H1 (cell line): ENCODE results near the gene IQCF5. TPM values are rescaled to one million over a fixed set of nuclear protein-coding genes. Genes with fewer than 3 reads are reported as not detected.

Experiments
- CTCF ChIA-PET: fragments of 300-600 bp; sonication (Branson Sonifier 250); formaldehyde crosslinking; loops from one replicate; lab custom pipeline; 2021; ENCODE audit not compliant: partially characterized antibody; lab: Charles Lee
- POLR2A ChIA-PET: fragments of 300-600 bp; sonication (Branson Sonifier 250); formaldehyde crosslinking; loops from one replicate; lab custom pipeline; 2021; ENCODE audit warnings: inconsistent platforms; ENCODE audit not compliant: partially characterized antibody; lab: Charles Lee
- DNase-seq, 2 experiments: peaks; one replicate each; pipeline versions ENCODE4 v3.0.0 to v3.0.0-alpha.2; 2010 to 2022; ENCODE audit warnings: low spot score in 2 of 2, low read depth in 1 of 2, mixed read lengths in 1 of 2
- FAIRE-seq: peaks from 2 replicates; lab custom pipeline; 2011; peaks lifted over from hg19 to GRCh38; lab: Jason Lieb, UNC
- H2AFZ ChIP-seq: 2 replicates; pipeline ENCODE4 v1.8.1; 2012; ENCODE audit warnings: low read length, inconsistent platforms
- H2AK5ac ChIP-seq: 2 replicates; pipeline ENCODE4 v1.6.1; 2013; ENCODE audit warnings: low read depth, low read length
- H2BK120ac ChIP-seq: replicated peaks from 2 replicates; pipeline ENCODE3; 2013; ENCODE audit warnings: low read depth, low read length, inconsistent platforms
- H2BK12ac ChIP-seq: 2 replicates; pipeline ENCODE4 v1.6.1; 2013; ENCODE audit warnings: low read depth, low read length
- H2BK15ac ChIP-seq: 2 replicates; pipeline ENCODE4 v1.6.1; 2013; ENCODE audit warnings: low read length
- H2BK20ac ChIP-seq: 2 replicates; pipeline ENCODE4 v1.6.1; 2013; ENCODE audit warnings: low read length
- H2BK5ac ChIP-seq: 2 replicates; pipeline ENCODE4 v1.6.1; 2013; ENCODE audit warnings: low read depth, low read length
- H3K14ac ChIP-seq: 2 replicates; pipeline ENCODE4 v1.6.1; 2013; ENCODE audit warnings: inconsistent platforms; ENCODE audit not compliant: insufficient read length
- H3K18ac ChIP-seq: 2 replicates; pipeline ENCODE4 v1.6.1; 2013; ENCODE audit warnings: low read length; ENCODE audit errors: extremely low read depth
- H3K23ac ChIP-seq: 2 replicates; pipeline ENCODE4 v1.6.1; 2013; ENCODE audit warnings: inconsistent platforms; ENCODE audit not compliant: insufficient read length
- H3K23me2 ChIP-seq: 2 replicates; pipeline ENCODE4 v1.6.1; 2013; ENCODE audit warnings: low read depth, low read length
- H3K27ac ChIP-seq: 2 replicates; pipeline ENCODE4 v1.6.1; 2011; ENCODE audit warnings: low read depth, low read length, inconsistent platforms
- H3K27me3 ChIP-seq, 4 experiments: replicated peaks in 1 of 4; 1 replicate in 1 of 4; 2 replicates in 3 of 4; pipeline versions ENCODE4 v1.6.1 to v1.8.1; 2011 to 2013; ENCODE audit warnings: low read length in 3 of 4, mild to moderate bottlenecking in 3 of 4, inconsistent platforms in 2 of 4, mixed read lengths in 2 of 4, moderate library complexity in 1 of 4; ENCODE audit not compliant: control insufficient read depth in 3 of 4, insufficient read depth in 3 of 4; ENCODE audit errors: extremely low read depth in 1 of 4
- H3K36me3 ChIP-seq, 4 experiments: 2 replicates each; pipeline versions ENCODE4 v1.6.1 to v1.8.1; 2011 to 2013; ENCODE audit warnings: mild to moderate bottlenecking in 4 of 4, low read length in 3 of 4, moderate library complexity in 2 of 4, control low read depth in 1 of 4, inconsistent platforms in 1 of 4; ENCODE audit not compliant: insufficient read depth in 4 of 4, control insufficient read depth in 2 of 4
- H3K4ac ChIP-seq: replicated peaks from 2 replicates; pipeline ENCODE3; 2013; ENCODE audit warnings: low read length, low read depth, mixed read lengths, inconsistent platforms; ENCODE audit not compliant: insufficient read length
- H3K4me1 ChIP-seq, 4 experiments: replicated peaks in 1 of 4; 1 replicate in 1 of 4; 2 replicates in 3 of 4; pipeline versions ENCODE4 v1.6.1 to v1.8.1; 2011 to 2013; ENCODE audit warnings: low read length in 3 of 4, inconsistent platforms in 2 of 4, mixed read lengths in 1 of 4; ENCODE audit not compliant: insufficient read depth in 4 of 4, control insufficient read depth in 3 of 4
- H3K4me2 ChIP-seq, 2 experiments: 2 replicates each; pipeline versions ENCODE4 v1.6.1 to v1.8.1; 2011 to 2013; ENCODE audit warnings: low read depth in 2 of 2, low read length in 2 of 2, control low read depth in 1 of 2, inconsistent platforms in 1 of 2, mild to moderate bottlenecking in 1 of 2; ENCODE audit not compliant: insufficient read depth in 1 of 2
- H3K4me3 ChIP-seq, 4 experiments: fragments of 200-600, 300-600 bp in 1 of 4; sonication (generic), shearing (Covaris generic), sonication (Bioruptor Twin) in 1 of 4; 2 replicates each; pipeline versions ENCODE4 v1.5.1 to v1.8.1; 2011 to 2016; ENCODE audit warnings: low read length in 4 of 4, low read depth in 3 of 4, control low read depth in 2 of 4, inconsistent platforms in 2 of 4, mild to moderate bottlenecking in 2 of 4, mixed read lengths in 1 of 4, moderate library complexity in 1 of 4; ENCODE audit not compliant: insufficient read depth in 2 of 4; ENCODE audit errors: extremely low read depth in 1 of 4
- H3K56ac ChIP-seq: replicated peaks from 2 replicates; pipeline ENCODE3; 2013; ENCODE audit warnings: low read depth, mild to moderate bottlenecking, mixed read lengths, low read length, inconsistent platforms; ENCODE audit not compliant: insufficient read length
- H3K79me1 ChIP-seq: 2 replicates; pipeline ENCODE4 v1.6.1; 2013; ENCODE audit warnings: low read depth, low read length, control low read depth
- H3K79me2 ChIP-seq, 2 experiments: 2 replicates each; pipeline versions ENCODE4 v1.6.1 to v1.8.1; 2012 to 2013; ENCODE audit warnings: low read length in 2 of 2, mild to moderate bottlenecking in 2 of 2, inconsistent platforms in 1 of 2; ENCODE audit not compliant: insufficient read depth in 2 of 2, control insufficient read depth in 1 of 2
- H3K9ac ChIP-seq, 4 experiments: replicated peaks in 1 of 4; 1 replicate in 1 of 4; 2 replicates in 3 of 4; pipeline versions ENCODE4 v1.6.1 to v1.8.1; 2011 to 2013; ENCODE audit warnings: low read depth in 3 of 4, low read length in 3 of 4, control low read depth in 2 of 4, mild to moderate bottlenecking in 2 of 4, moderate library complexity in 2 of 4, inconsistent platforms in 1 of 4; ENCODE audit errors: extremely low read depth in 1 of 4
- H3K9me3 ChIP-seq, 2 experiments: 2 replicates each; pipeline versions ENCODE4 v1.6.1 to v1.8.1; 2012 to 2013; ENCODE audit warnings: mild to moderate bottlenecking in 2 of 2, moderate library complexity in 2 of 2, control low read depth in 1 of 2, inconsistent platforms in 1 of 2, low read depth in 1 of 2, low read length in 1 of 2, mixed read lengths in 1 of 2; ENCODE audit not compliant: insufficient read depth in 2 of 2
- H4K20me1 ChIP-seq, 2 experiments: replicated peaks in 1 of 2; 2 replicates each; pipeline versions ENCODE3 to v1.8.1; 2011 to 2013; ENCODE audit warnings: inconsistent platforms in 2 of 2, low read length in 2 of 2, mild to moderate bottlenecking in 1 of 2; ENCODE audit not compliant: insufficient read depth in 2 of 2, control insufficient read depth in 1 of 2
- H4K5ac ChIP-seq: 2 replicates; pipeline ENCODE4 v1.6.1; 2013; ENCODE audit warnings: low read length, low read depth, mixed read lengths, inconsistent platforms; ENCODE audit not compliant: insufficient read length
- H4K8ac ChIP-seq: 2 replicates; pipeline ENCODE4 v1.8.0; 2013; ENCODE audit warnings: mild to moderate bottlenecking, moderate library complexity, low read length, inconsistent platforms; ENCODE audit not compliant: insufficient read depth; ENCODE audit errors: extremely low read depth
- H4K91ac ChIP-seq: replicated peaks from 2 replicates; pipeline ENCODE3; 2013; ENCODE audit warnings: low read length, mixed read lengths, inconsistent platforms; ENCODE audit not compliant: insufficient read length
- PHF8 ChIP-seq: fragments of 200-600 bp; sonication (generic); conservative IDR thresholded peaks from 2 replicates; pipeline ENCODE4 v1.7.1; 2012; ENCODE audit warnings: low read depth, mild to moderate bottlenecking, inconsistent platforms, low read length, moderate library complexity
- SRF ChIP-seq: IDR thresholded peaks from 2 replicates; pipeline ENCODE4 v1.6.1; 2011; ENCODE audit warnings: mild to moderate bottlenecking, low read depth, low read length, moderate library complexity
- WGBS, 2 experiments: shearing (Covaris generic) in 1 of 2; methylation state at CpG; one replicate each; pipeline versions ENCODE4 v1.1.6 to v1.1.7; 2013 to 2015; ENCODE audit warnings: low lambda C conversion rate in 2 of 2, mixed read lengths in 2 of 2, inconsistent platforms in 1 of 2, low coverage in 1 of 2, missing lambda C conversion rate in 1 of 2; ENCODE audit not compliant: insufficient replicate concordance in 2 of 2, insufficient coverage in 1 of 2, insufficient read length in 1 of 2; ENCODE audit errors: extremely low coverage in 1 of 2, missing lambda C conversion rate in 1 of 2; 5-methylcytosine and 5-hydroxymethylcytosine counted together
- polyA plus RNA-seq, 7 experiments: library from polyadenylated mRNA; depleted of rRNA in 3 of 7; stranded (reverse) in 5 of 7; unstranded in 2 of 7; fragments of >200 nt in 5 of 7; fragments of 200-250 nt in 2 of 7; gene quantifications; 1 replicate in 5 of 7; 2 replicates in 1 of 7; 4 replicates in 1 of 7; pipeline versions ENCODE4 v1.2.1 to v1.2.3, GENCODE V29; 2011 to 2013; ENCODE audit warnings: missing spikeins in 2 of 7, mixed read lengths in 2 of 7
- total RNA-seq: library from RNA; stranded (reverse); fragmentation: NEBNext Ultra II Directional; extraction: Animal tissue kit (Norgen Biotek cat#: 25700); gene quantifications from 2 replicates; pipeline ENCODE4 v1.2.1, GENCODE V29; 2021

IQCF5 gene
- total and polyA plus RNA-seq, 2 of the 8 experiments (the other 6 are each of a cell fraction or from before 2014, with no cell fraction given), result not detected

DNA sequence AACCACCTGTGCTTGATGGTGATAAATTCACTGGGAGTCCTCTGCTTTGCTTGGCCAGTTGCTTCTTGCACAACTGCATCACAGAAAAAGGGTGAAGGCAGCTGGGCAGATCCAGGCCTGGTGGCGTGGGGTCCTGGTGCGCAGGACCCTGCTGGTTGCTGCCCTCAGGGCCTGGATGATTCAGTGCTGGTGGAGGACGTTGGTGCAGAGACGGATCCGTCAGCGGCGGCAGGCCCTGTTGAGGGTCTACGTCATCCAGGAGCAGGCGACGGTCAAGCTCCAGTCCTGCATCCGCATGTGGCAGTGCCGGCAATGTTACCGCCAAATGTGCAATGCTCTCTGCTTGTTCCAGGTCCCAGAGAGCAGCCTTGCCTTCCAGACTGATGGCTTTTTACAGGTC lies 45.1 kb downstream of the IQCF5 start:
- Histone ChIP-seq H4K20me1 (no peaks in the 10 kb centered on the region), H3K23me2 (no peaks in the 10 kb centered on the region), H2BK12ac (no peak overlapping the region), H3K36me3 (no peaks in the 10 kb centered on the region), H4K8ac (no peak overlapping the region), H2BK15ac (no peak overlapping the region), H3K56ac (no peak overlapping the region), H2BK20ac (no peak overlapping the region), H2AK5ac (no peak overlapping the region), H3K14ac (no peak overlapping the region), H3K9me3 (peaks cover 3 to 8% of the 10 kb centered on the region in 2 experiments; a peak in 3 of 4 replicates), H3K18ac (no peak overlapping the region), H4K5ac (no peak overlapping the region), H3K27me3 (no peaks in the 10 kb centered on the region; a peak in 1 of 7 replicates), H3K79me2 (no peaks in the 10 kb centered on the region), H3K4me3 (no peak overlapping the region), H3K4me2 (no peak overlapping the region), H3K27ac (no peak overlapping the region), H3K4ac (no peak overlapping the region), H3K23ac (no peak overlapping the region), H3K79me1 (no peaks in the 10 kb centered on the region), H2BK5ac (no peak overlapping the region), H3K9ac (no peak overlapping the region), H3K4me1 (no peaks in the 10 kb centered on the region), H2AFZ (no peak overlapping the region), H2BK120ac (no peak overlapping the region), H4K91ac (no peak overlapping the region)
- POLR2A ChIA-PET, result no interaction called here
- DNase-seq (no peak), FAIRE-seq (no peak)
- CTCF ChIA-PET, result no interaction called here
- 91% methylated on average over 13 of the region's 13 CpGs; no CpG with 5 or more reads in 1 of the 2 experiments for WGBS, 2 experiments
- TF ChIP-seq SRF (no peak), PHF8 (no peak)
